DND-41 (cell line): ENCODE measurements around the gene ZSCAN12.

ENCODE experiments used
- CTCF ChIP-seq: IDR thresholded peaks from 2 replicates; pipeline ENCODE4 v1.5.1; 2012; ENCODE audit warnings: borderline replicate concordance, low read length, moderate library complexity, mild to moderate bottlenecking; ENCODE audit not compliant: poor library complexity, severe bottlenecking; ENCODE audit errors: extremely low read depth
- EZH2 ChIP-seq: IDR thresholded peaks from 3 replicates; pipeline ENCODE4 v1.6.1; 2012; ENCODE audit warnings: borderline replicate concordance, low read depth, mild to moderate bottlenecking, moderate library complexity, low read length, inconsistent platforms; ENCODE audit not compliant: severe bottlenecking

- no peak for TF ChIP-seq CTCF
- no peak for TF ChIP-seq EZH2
Measured at GRCh38 chr6:28336284-28337120, 63.0 kb downstream of the ZSCAN12 start.
